Measurements from ENCODE around the gene PWP2.

DNA sequence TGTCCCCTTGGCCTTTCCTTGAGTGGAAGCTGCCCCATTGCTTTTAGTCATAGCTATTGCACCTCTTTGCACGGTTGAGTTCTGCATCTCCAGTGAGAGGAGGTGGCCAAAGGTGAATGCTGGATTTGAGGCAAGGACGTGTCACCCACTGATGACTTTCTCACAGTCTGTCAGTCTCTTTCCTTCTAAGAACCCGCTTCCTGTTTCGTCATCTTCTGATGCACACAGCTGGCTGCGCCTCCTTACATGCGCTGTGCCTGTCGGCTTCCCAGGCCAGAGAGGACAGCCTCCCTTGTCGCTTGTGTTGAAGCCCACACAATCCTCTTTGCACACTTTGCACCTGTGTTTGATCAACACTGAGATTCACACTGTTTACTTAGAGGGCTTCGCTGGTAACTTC is 41.8 kb upstream of the PWP2 start:
- TF ChIP-seq POLR2A (IDR thresholded peaks at IDR 0.05) (peak in 1 of 4 donors; percentile 10), POLR2AphosphoS5 (IDR thresholded peaks at IDR 0.05) (no peak), EP300 (IDR thresholded peaks at IDR 0.05) (no peak)
- TF ChIP-seq, protein P1, sequence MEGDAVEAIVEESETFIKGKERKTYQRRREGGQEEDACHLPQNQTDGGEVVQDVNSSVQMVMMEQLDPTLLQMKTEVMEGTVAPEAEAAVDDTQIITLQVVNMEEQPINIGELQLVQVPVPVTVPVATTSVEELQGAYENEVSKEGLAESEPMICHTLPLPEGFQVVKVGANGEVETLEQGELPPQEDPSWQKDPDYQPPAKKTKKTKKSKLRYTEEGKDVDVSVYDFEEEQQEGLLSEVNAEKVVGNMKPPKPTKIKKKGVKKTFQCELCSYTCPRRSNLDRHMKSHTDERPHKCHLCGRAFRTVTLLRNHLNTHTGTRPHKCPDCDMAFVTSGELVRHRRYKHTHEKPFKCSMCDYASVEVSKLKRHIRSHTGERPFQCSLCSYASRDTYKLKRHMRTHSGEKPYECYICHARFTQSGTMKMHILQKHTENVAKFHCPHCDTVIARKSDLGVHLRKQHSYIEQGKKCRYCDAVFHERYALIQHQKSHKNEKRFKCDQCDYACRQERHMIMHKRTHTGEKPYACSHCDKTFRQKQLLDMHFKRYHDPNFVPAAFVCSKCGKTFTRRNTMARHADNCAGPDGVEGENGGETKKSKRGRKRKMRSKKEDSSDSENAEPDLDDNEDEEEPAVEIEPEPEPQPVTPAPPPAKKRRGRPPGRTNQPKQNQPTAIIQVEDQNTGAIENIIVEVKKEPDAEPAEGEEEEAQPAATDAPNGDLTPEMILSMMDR (IDR thresholded peaks at IDR 0.05), result no peak
